Osteoblast (primary cell): Measurements from ENCODE around the gene MYDGF. TPM values are rescaled to one million over a fixed set of nuclear protein-coding genes. Genes with fewer than 3 reads are reported as not detected.
A peak's percentile ranks its signal among the peaks of the same experiment; 100 is the strongest.

Experiments
- DNase-seq: peaks from one replicate; pipeline ENCODE4 v3.0.0; 2011; ENCODE audit warnings: low spot score, mixed read lengths; ENCODE audit not compliant: insufficient read length; ENCODE audit errors: missing footprints
- H2AFZ ChIP-seq: 2 replicates; pipeline ENCODE4 v1.6.0; 2011; ENCODE audit warnings: mild to moderate bottlenecking, low read length
- H3K27ac ChIP-seq: 2 replicates; pipeline ENCODE4 v1.5.1; 2011; ENCODE audit warnings: mild to moderate bottlenecking, low read depth, low read length, moderate library complexity
- H3K27me3 ChIP-seq: 2 replicates; pipeline ENCODE4 v1.6.0; 2012; ENCODE audit warnings: mild to moderate bottlenecking, control low read depth, inconsistent platforms, low read length, moderate library complexity; ENCODE audit not compliant: insufficient read depth
- H3K36me3 ChIP-seq: 2 replicates; pipeline ENCODE4 v1.5.1; 2011; ENCODE audit warnings: mild to moderate bottlenecking, low read length, control low read depth, moderate library complexity; ENCODE audit not compliant: insufficient read depth
- H3K4me1 ChIP-seq: 2 replicates; pipeline ENCODE4 v1.5.1; 2011; ENCODE audit warnings: mild to moderate bottlenecking, low read length, control low read depth, moderate library complexity; ENCODE audit not compliant: insufficient read depth
- H3K4me2 ChIP-seq: 2 replicates; pipeline ENCODE4 v1.6.0; 2011; ENCODE audit warnings: mild to moderate bottlenecking, low read length; ENCODE audit not compliant: insufficient read depth
- H3K4me3 ChIP-seq: fragments of 200-600 bp; sonication (generic); 3 replicates; pipeline ENCODE4 v1.5.1; 2012; ENCODE audit warnings: mild to moderate bottlenecking, low read length, inconsistent platforms; ENCODE audit not compliant: insufficient read depth
- H3K79me2 ChIP-seq: 2 replicates; pipeline ENCODE4 v1.6.0; 2012; ENCODE audit warnings: mild to moderate bottlenecking, low read length, control low read depth, inconsistent platforms; ENCODE audit not compliant: insufficient read depth
- H3K9me3 ChIP-seq: 2 replicates; pipeline ENCODE4 v1.5.1; 2011; ENCODE audit warnings: low read depth, low read length, control low read depth
- H4K20me1 ChIP-seq: 2 replicates; pipeline ENCODE4 v1.6.0; 2012; ENCODE audit warnings: mild to moderate bottlenecking, low read length, control low read depth; ENCODE audit not compliant: insufficient read depth
- total RNA-seq: library from RNA; depleted of rRNA; stranded (reverse); fragments of >200 nt; gene quantifications from 2 replicates; pipeline ENCODE4 v1.2.3, GENCODE V29; 2012
- TF ChIP-seq, protein P1 (sequence below): IDR thresholded peaks from 2 replicates; pipeline ENCODE4 v1.5.1; 2011; ENCODE audit warnings: mild to moderate bottlenecking, low read depth, low read length, moderate library complexity; ENCODE audit errors: extremely low read depth

The MYDGF gene
- total RNA-seq, 1 donor: 152 TPM

DNA sequence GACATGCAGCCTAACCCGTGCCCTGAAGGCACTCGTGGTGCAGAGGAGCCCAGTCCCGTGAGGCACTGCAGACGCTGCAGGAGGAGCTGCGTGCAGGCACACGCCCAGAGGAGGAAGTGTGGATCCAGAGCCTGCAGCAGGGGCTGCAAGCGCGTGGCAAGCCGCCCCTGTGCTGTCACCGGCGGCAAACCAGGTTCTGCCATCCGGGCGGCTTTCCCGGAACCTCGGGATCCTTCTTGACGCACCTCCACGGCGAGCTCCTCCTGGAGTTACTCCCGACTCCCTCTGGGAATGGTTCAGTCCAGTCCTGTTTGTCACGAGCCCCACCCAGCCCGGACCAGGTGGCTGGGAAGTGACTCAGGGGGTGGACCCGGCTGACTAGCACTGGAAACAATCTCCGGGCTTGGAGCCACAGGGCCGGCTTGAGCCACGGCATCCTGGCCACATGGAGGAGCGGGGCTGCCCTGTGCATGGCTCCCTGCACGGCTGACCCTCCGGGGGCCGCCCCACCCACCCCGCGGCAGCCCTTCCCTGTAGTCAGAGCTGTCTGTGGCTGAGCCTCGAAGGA, 43.3 kb upstream of the MYDGF start:
- H3K27ac ChIP-seq: peak overlapping the region; percentile 80
- no peaks in the 10 kb centered on the region for H3K27me3 ChIP-seq
- H3K4me3 ChIP-seq: no peak overlapping the region
- peak; percentile 100 for DNase-seq
- TF ChIP-seq, protein P1, sequence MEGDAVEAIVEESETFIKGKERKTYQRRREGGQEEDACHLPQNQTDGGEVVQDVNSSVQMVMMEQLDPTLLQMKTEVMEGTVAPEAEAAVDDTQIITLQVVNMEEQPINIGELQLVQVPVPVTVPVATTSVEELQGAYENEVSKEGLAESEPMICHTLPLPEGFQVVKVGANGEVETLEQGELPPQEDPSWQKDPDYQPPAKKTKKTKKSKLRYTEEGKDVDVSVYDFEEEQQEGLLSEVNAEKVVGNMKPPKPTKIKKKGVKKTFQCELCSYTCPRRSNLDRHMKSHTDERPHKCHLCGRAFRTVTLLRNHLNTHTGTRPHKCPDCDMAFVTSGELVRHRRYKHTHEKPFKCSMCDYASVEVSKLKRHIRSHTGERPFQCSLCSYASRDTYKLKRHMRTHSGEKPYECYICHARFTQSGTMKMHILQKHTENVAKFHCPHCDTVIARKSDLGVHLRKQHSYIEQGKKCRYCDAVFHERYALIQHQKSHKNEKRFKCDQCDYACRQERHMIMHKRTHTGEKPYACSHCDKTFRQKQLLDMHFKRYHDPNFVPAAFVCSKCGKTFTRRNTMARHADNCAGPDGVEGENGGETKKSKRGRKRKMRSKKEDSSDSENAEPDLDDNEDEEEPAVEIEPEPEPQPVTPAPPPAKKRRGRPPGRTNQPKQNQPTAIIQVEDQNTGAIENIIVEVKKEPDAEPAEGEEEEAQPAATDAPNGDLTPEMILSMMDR: no peak
- H3K4me1 ChIP-seq: peaks cover 48% of the 10 kb centered on the region
- peak overlapping the region; percentile 51 for H3K4me2 ChIP-seq
- H3K9me3 ChIP-seq: no peaks in the 10 kb centered on the region
- H4K20me1 ChIP-seq: no peaks in the 10 kb centered on the region
- H3K79me2 ChIP-seq: peaks cover 34% of the 10 kb centered on the region
- H3K36me3 ChIP-seq: peaks cover 66% of the 10 kb centered on the region
- H2AFZ ChIP-seq: no peak overlapping the region

DNA sequence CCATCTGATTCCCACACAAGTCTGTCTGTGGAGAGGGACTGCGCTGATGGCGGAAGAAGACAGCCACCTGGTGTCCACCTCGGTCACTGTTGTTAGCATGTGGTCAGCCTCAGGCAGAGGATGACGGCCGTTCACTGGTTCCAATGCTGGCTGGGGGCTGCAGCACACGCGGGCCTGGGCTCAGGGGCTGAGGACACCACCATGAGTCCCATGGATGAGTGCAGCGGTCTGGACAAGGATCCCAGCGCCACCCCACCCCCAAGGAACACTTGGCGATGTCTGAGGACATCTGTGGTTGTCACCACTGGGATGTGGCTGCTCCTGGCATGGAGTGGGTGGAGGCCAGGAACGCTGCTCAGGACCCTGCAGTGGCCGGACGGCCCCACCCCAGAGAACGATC, 42.6 kb upstream of the MYDGF start:
- H3K79me2 ChIP-seq: peaks cover 34% of the 10 kb centered on the region
- H3K4me2 ChIP-seq: no peak overlapping the region
- no peaks in the 10 kb centered on the region for H4K20me1 ChIP-seq
- no peaks in the 10 kb centered on the region for H3K9me3 ChIP-seq
- TF ChIP-seq, protein P1: no peak
- DNase-seq: peak; percentile 30
- H3K4me1 ChIP-seq: peaks cover 46% of the 10 kb centered on the region
- no peak overlapping the region for H3K4me3 ChIP-seq
- no peak overlapping the region for H2AFZ ChIP-seq
- H3K27ac ChIP-seq: peak overlapping the region; percentile 80
- H3K36me3 ChIP-seq: peaks cover 62% of the 10 kb centered on the region
- no peaks in the 10 kb centered on the region for H3K27me3 ChIP-seq

DNA sequence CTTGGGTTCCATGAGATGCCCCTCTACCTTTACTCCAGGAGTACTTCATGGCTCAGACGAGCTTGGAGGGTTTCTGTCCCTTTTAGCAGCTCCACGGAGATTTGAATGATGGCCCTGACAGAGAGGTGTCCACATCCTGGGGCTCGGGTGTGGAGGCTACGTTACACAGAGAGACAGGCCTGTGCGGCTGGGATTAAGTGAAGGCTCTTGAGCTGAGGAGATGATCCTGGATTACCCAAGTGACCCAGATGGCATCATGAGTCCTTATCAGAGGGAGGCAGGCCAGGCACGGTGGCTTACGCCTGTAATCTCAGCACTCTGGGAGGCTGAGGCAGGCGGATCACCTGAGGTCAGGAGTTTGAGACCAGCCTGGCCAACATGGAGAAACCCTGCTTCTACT, 41.1 kb upstream of the MYDGF start:
- Histone ChIP-seq H3K9me3 (no peaks in the 10 kb centered on the region), H3K27me3 (no peaks in the 10 kb centered on the region), H2AFZ (no peak overlapping the region), H3K4me2 (no peak overlapping the region), H4K20me1 (no peaks in the 10 kb centered on the region), H3K4me1 (peaks cover 34% of the 10 kb centered on the region), H3K4me3 (no peak overlapping the region), H3K36me3 (peaks cover 62% of the 10 kb centered on the region), H3K27ac (no peak overlapping the region), H3K79me2 (peaks cover 32% of the 10 kb centered on the region)
- TF ChIP-seq, protein P1: no peak
- DNase-seq: peak; percentile 23

DNA sequence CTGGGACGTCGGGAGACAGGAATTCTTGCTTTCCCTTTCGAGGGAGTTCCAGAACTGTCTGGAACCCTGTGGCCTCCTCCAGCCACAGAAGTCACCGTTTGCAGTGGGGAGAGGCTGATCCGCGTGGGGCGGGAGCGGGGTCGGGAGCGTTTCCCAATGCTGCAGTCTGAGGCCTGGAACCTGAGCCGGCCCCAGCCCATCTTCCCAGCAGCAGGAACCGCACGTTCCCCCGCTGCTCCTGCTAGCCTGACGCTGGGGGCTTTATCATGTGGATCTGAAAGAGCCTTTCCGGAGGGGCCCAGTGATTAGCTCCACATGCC, 40.1 kb upstream of the MYDGF start:
- H3K4me2 ChIP-seq: no peak overlapping the region
- H4K20me1 ChIP-seq: no peaks in the 10 kb centered on the region
- H3K9me3 ChIP-seq: no peaks in the 10 kb centered on the region
- H2AFZ ChIP-seq: no peak overlapping the region
- TF ChIP-seq, protein P1: no peak
- peaks cover 26% of the 10 kb centered on the region for H3K79me2 ChIP-seq
- H3K27ac ChIP-seq: peak overlapping the region; percentile 63
- peaks cover 60% of the 10 kb centered on the region for H3K36me3 ChIP-seq
- H3K27me3 ChIP-seq: no peaks in the 10 kb centered on the region
- H3K4me1 ChIP-seq: peaks cover 34% of the 10 kb centered on the region
- peak; percentile 53 for DNase-seq
- H3K4me3 ChIP-seq: no peak overlapping the region
